Measurements from ENCODE around the gene EVI5.

Gene EVI5

GRCh38 chr1:92505015-92505692, 279.8 kb downstream of the EVI5 start:
- DNase-seq: no peak

- DNase-seq: no peak
Observed at GRCh38 chr1:92504291-92505014, 280.5 kb downstream of the EVI5 start.

- DNase-seq: no peak
Observed at GRCh38 chr1:92503926-92504285, 281.0 kb downstream of the EVI5 start.

GRCh38 chr1:92503043-92503925, 281.6 kb downstream of the EVI5 start:
- DNase-seq: no peak

GRCh38 chr1:92502247-92502646, 282.7 kb downstream of the EVI5 start:
- DNase-seq: no peak

GRCh38 chr1:92500552-92500951, 284.4 kb downstream of the EVI5 start:
- no peak for DNase-seq

GRCh38 chr1:92495392-92496063, 289.4 kb downstream of the EVI5 start:
- no peak for DNase-seq

GRCh38 chr1:92494485-92495141, 290.3 kb downstream of the EVI5 start:
- no peak for DNase-seq

- DNase-seq: no peak
Observed at GRCh38 chr1:92493139-92493538, 291.8 kb downstream of the EVI5 start.

- no peak for DNase-seq
Observed at GRCh38 chr1:92488832-92489231, 296.1 kb downstream of the EVI5 start.

- no peak for DNase-seq
Observed at GRCh38 chr1:92488416-92488815, 296.5 kb downstream of the EVI5 start.

- no peak for DNase-seq
Observed at GRCh38 chr1:92487078-92487605, 297.8 kb downstream of the EVI5 start.

GRCh38 chr1:92486251-92487077, 298.4 kb downstream of the EVI5 start, which contains the start of gene GFI1:
Gene GFI1 (minus strand): TSS chr1:92486925. CDS start chr1:92483487, 3,438 bp downstream.
- peak; percentile 87 for DNase-seq

- peak; percentile 92 for DNase-seq
Observed at GRCh38 chr1:92485381-92486250, 299.3 kb downstream of the EVI5 start.

- peak; percentile 86 for DNase-seq
Observed at GRCh38 chr1:92484472-92485380, 300.2 kb downstream of the EVI5 start.

- peak; percentile 84 for DNase-seq
Observed at GRCh38 chr1:92483610-92484471, 301.1 kb downstream of the EVI5 start.

- peak; percentile 51 for DNase-seq
Observed at GRCh38 chr1:92482665-92483609, 302.0 kb downstream of the EVI5 start.

All from stimulated activated CD8-positive, alpha-beta memory T cell treated with anti-CD3 and anti-CD28 coated beads, Interleukin-4, amount 100 ng/mL, for 48 hours (primary cell).